ENCODE measurements around the gene SYT2. TPM values are rescaled to one million over a fixed set of nuclear protein-coding genes. Genes with fewer than 3 reads are reported as not detected.

SYT2 gene
- total and polyA plus RNA-seq, 2 of the 13 experiments (the other 11 are each of a cell fraction or from before 2014, with no cell fraction given), result not detected

DNA sequence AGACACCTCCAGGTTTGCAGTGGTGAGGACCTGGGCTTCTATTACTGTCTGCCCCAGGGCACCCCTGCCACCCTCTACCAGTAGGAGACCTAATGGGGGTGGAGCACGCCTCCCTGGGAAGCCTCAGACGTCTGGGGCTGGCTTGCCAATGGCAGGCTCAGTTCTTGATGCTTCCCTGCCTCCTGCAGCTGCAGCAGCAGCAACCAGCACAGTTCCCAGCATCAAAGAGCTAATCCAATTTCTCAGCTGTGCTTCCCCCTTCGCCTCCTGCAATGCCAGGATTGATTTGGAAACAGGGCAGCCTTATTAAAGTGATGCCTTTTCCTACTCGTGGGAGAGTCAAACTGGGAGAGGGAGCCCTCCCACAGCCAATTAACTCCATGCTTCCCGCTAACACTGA, 8.2 kb downstream of the SYT2 start:
- no peak overlapping the region for H3K27ac ChIP-seq (ENCODE audit: extremely low read length, insufficient read depth, low read length)
- no peak overlapping the region for H3K4me2 ChIP-seq (ENCODE audit: low read depth, low read length)
- POLR2A ChIA-PET, result no interaction called here
- no peak overlapping the region for H3K4me3 ChIP-seq (replicated peaks in 1 of 3; ENCODE audit: insufficient read depth in 1 of 3, low read depth in 2 of 3, low read length in 3 of 3)
- ATAC-seq, result no peak
- TF ChIP-seq, protein P1, sequence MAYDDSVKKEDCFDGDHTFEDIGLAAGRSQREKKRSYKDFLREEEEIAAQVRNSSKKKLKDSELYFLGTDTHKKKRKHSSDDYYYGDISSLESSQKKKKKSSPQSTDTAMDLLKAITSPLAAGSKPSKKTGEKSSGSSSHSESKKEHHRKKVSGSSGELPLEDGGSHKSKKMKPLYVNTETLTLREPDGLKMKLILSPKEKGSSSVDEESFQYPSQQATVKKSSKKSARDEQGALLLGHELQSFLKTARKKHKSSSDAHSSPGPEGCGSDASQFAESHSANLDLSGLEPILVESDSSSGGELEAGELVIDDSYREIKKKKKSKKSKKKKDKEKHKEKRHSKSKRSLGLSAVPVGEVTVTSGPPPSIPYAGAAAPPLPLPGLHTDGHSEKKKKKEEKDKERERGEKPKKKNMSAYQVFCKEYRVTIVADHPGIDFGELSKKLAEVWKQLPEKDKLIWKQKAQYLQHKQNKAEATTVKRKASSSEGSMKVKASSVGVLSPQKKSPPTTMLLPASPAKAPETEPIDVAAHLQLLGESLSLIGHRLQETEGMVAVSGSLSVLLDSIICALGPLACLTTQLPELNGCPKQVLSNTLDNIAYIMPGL (CRISPR knock-in tag; IDR thresholded peaks at IDR 0.05; ENCODE audit: borderline replicate concordance in 1 of 2, low read depth in 1 of 2), result no peak
- TF ChIP-seq NR3C1 (CRISPR knock-in tag; IDR thresholded peaks at IDR 0.05) (no peak), ZNF136 (CRISPR knock-in tag; IDR thresholded peaks at IDR 0.05; ENCODE audit: low read depth) (no peak), PHF21A (CRISPR knock-in tag; IDR thresholded peaks at IDR 0.05) (no peak), PHF5A (CRISPR knock-in tag; IDR thresholded peaks at IDR 0.05; ENCODE audit: low read depth, unreplicated experiment) (no peak), ARNTL (CRISPR knock-in tag; IDR thresholded peaks at IDR 0.05) (no peak), SMAD3 (CRISPR knock-in tag; IDR thresholded peaks at IDR 0.05) (no peak), ZNF143 (CRISPR knock-in tag; IDR thresholded peaks at IDR 0.05) (no peak), YY1 (IDR thresholded peaks at IDR 0.05; ENCODE audit: insufficient read depth, insufficient replicate concordance, low read depth, low read length) (no peak), ZNF629 (CRISPR knock-in tag; conservative IDR thresholded peaks at IDR 0.05) (no peak), ZNF879 (CRISPR knock-in tag; IDR thresholded peaks at IDR 0.05) (no peak)
- TF ChIP-seq, protein P2, sequence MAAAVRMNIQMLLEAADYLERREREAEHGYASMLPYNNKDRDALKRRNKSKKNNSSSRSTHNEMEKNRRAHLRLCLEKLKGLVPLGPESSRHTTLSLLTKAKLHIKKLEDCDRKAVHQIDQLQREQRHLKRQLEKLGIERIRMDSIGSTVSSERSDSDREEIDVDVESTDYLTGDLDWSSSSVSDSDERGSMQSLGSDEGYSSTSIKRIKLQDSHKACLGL (CRISPR knock-in tag; IDR thresholded peaks at IDR 0.05), result no peak
- in situ Hi-C loops (cut with HindIII; ENCODE audit: extremely low pct_ligation_motif_present, low pct_unique_long_range_greater_than_20kb) (no loop called here), intact Hi-C loops (cut with micrococcal nuclease; ENCODE audit: unreplicated experiment) (no loop called here)
- DNase-seq (ENCODE audit: low spot score), result no peak
- H2AFZ ChIP-seq (ENCODE audit: low read length), result no peak overlapping the region
- H4K20me1 ChIP-seq (ENCODE audit: insufficient read depth, low read length), result no peaks in the 10 kb centered on the region; the same call in 1 of the 2 replicates
- H3K79me2 ChIP-seq (ENCODE audit: insufficient read depth, low read length), result no peaks in the 10 kb centered on the region
- BruUV-seq (replicated peaks), result no TSS peak
- no peaks in the 10 kb centered on the region for H3K9me3 ChIP-seq (ENCODE audit: low read length)
- CTCF ChIA-PET (ENCODE audit: low intra/inter-chr PET ratio, low total read pairs), result no interaction called here
- no peaks in the 10 kb centered on the region for H3K4me1 ChIP-seq (ENCODE audit: insufficient read depth, low read length)
- peaks cover 4 to 60% of the 10 kb centered on the region in 2 experiments; a peak in 4 of 5 replicates for H3K27me3 ChIP-seq (ENCODE audit: control insufficient read depth in 1 of 2, insufficient read depth in 2 of 2, low read length in 2 of 2)
- no peak for FAIRE-seq
- no peaks in the 10 kb centered on the region for H3K36me3 ChIP-seq (replicated peaks in 1 of 2; ENCODE audit: control insufficient read depth in 1 of 2, insufficient read depth in 2 of 2, low read length in 2 of 2)
- no peak overlapping the region for H3K9ac ChIP-seq (ENCODE audit: insufficient read depth, low read depth, low read length)
- WGBS (ENCODE audit: low lambda C conversion rate), result 0% methylated on average over 3 of the region's 5 CpGs
